Endothelial cell (in vitro differentiated cells): ENCODE data around the gene FGF14. TPM values are rescaled to one million over a fixed set of nuclear protein-coding genes. Genes with fewer than 3 reads are reported as not detected.

Source experiments
- DNase-seq: peaks from one replicate; pipeline ENCODE4 v3.0.0; 2021; ENCODE audit warnings: low spot score
- H3K27ac Mint-ChIP-seq: one replicate; pipeline ENCODE4 v1.8.0; 2021; ENCODE audit warnings: mixed read lengths, inconsistent platforms; ENCODE audit not compliant: unreplicated experiment
- H3K27me3 Mint-ChIP-seq: one replicate; pipeline ENCODE4 v1.8.0; 2021; ENCODE audit warnings: mild to moderate bottlenecking, moderate library complexity, mixed read lengths, inconsistent platforms; ENCODE audit not compliant: unreplicated experiment
- H3K36me3 Mint-ChIP-seq: one replicate; pipeline ENCODE4 v1.8.0; 2021; ENCODE audit warnings: mild to moderate bottlenecking, low read depth, mixed read lengths, inconsistent platforms; ENCODE audit not compliant: unreplicated experiment
- H3K4me1 Mint-ChIP-seq: one replicate; pipeline ENCODE4 v1.8.0; 2021; ENCODE audit warnings: mild to moderate bottlenecking, mixed read lengths, inconsistent platforms; ENCODE audit not compliant: unreplicated experiment
- H3K4me3 Mint-ChIP-seq: one replicate; pipeline ENCODE4 v1.8.0; 2021; ENCODE audit warnings: mild to moderate bottlenecking, mixed read lengths, inconsistent platforms; ENCODE audit not compliant: unreplicated experiment
- H3K9me3 Mint-ChIP-seq: one replicate; pipeline ENCODE4 v1.8.0; 2021; ENCODE audit warnings: mixed read lengths, inconsistent platforms; ENCODE audit not compliant: unreplicated experiment
- CTCF ChIP-seq: fragments of 200-600 bp; sonication (generic); IDR thresholded peaks from one replicate; pipeline ENCODE4 v1.5.0; 2021; ENCODE audit warnings: antibody characterized with exemption; ENCODE audit not compliant: unreplicated experiment
- total RNA-seq: library from RNA; stranded (reverse); fragmentation: NEBNext Ultra II Directional; extraction: Animal tissue kit (Norgen Biotek cat#: 25700); gene quantifications from one replicate; pipeline ENCODE4 v1.2.1, GENCODE V29; 2021; ENCODE audit not compliant: unreplicated experiment

FGF14 gene
- total RNA-seq, 1 donor from 2014 or later, result 0.13 TPM

DNA sequence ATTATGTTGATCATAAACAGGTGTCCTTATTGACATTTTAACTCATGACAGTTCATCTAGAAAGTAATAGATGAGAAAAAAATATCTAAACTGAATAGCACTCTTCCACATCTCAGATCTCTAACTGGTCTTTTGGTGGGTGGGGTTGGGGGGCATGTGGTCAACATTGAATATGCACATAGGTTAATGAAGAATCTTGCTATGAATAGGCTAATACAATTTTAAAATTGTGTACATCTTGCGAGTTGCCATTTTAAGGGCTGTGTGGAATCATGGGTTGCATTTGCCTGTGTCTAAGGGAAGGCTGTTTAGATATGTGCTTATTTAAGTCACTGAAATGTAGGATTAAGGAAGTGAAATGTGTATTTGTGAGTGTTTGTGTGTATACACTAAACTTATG, 603.4 kb downstream of the FGF14 start:
- no peaks in the 10 kb centered on the region for H3K36me3 Mint-ChIP-seq
- H3K4me1 Mint-ChIP-seq, result no peaks in the 10 kb centered on the region
- H3K27me3 Mint-ChIP-seq, result peaks cover 2% of the 10 kb centered on the region
- no peak for DNase-seq
- no peak for TF ChIP-seq CTCF
- H3K9me3 Mint-ChIP-seq, result no peaks in the 10 kb centered on the region
- H3K4me3 Mint-ChIP-seq, result no peak overlapping the region
- no peak overlapping the region for H3K27ac Mint-ChIP-seq

DNA sequence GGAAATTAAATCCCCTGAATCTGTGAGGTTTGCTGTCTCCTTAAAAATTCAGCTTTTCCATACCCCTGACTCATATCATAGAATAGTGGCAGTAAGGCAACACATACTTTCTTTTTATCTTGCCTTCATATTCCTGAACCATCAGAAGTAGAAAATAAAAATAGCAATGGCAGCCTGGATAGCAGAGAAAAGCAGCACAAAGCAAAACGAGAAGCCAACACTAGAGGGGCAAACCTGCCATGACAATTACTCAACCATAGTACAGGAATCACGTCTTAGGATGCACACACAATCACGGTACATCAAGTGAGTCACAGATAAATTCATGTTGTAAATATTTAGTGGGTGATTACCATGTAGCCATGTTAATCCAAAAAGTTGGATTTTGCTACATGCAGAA, 606.4 kb downstream of the FGF14 start:
- Mint-ChIP-seq H3K36me3 (no peaks in the 10 kb centered on the region), H3K4me3 (no peak overlapping the region), H3K27me3 (no peaks in the 10 kb centered on the region), H3K4me1 (peaks cover 12% of the 10 kb centered on the region), H3K9me3 (no peaks in the 10 kb centered on the region), H3K27ac (no peak overlapping the region)
- no peak for TF ChIP-seq CTCF
- DNase-seq, result no peak

DNA sequence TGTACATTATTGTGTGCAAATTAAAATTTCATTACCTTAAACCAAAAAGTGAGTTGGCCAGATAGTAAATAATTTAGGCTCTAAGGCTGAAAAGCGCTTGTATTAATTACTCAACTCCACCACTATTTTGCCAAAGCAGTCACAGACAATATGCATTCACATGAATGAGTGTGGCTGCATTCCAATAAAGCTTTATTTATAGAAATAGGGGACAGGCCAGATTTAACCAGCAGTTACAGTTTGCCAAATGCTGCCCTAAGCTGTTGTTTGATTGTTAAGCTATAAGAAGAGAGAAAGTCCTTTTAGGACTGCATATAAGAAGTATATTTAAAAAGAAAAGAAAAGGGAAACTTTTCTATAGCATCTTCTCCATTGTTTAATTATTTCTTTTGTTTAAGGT, 606.8 kb downstream of the FGF14 start:
- no peak overlapping the region for H3K4me3 Mint-ChIP-seq
- TF ChIP-seq CTCF, result no peak
- H3K27me3 Mint-ChIP-seq, result no peaks in the 10 kb centered on the region
- H3K27ac Mint-ChIP-seq, result no peak overlapping the region
- H3K36me3 Mint-ChIP-seq, result no peaks in the 10 kb centered on the region
- no peak for DNase-seq
- peaks cover 12% of the 10 kb centered on the region for H3K4me1 Mint-ChIP-seq
- H3K9me3 Mint-ChIP-seq, result no peaks in the 10 kb centered on the region

DNA sequence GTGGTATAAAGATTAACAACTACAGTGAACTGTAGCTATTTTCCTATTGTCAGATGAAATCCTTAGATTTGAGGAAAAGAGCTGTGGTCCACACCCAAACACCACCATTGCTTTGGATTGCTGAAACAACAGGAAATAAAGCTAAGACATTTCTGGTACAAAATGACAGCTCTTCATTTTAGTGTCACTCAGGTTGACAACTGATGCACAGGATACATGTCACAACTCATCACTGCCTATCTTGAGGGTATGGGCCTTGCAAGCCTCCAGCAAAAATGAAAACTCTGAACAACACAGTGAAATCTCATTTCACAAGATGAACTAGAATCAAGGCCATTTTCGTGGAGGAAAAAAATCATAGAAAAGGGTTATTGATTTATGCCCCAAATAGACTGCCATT, 609.7 kb downstream of the FGF14 start:
- Mint-ChIP-seq H3K4me3 (no peak overlapping the region), H3K4me1 (peaks cover 12% of the 10 kb centered on the region), H3K36me3 (no peaks in the 10 kb centered on the region), H3K27me3 (no peaks in the 10 kb centered on the region), H3K9me3 (no peaks in the 10 kb centered on the region), H3K27ac (no peak overlapping the region)
- DNase-seq, result no peak
- no peak for TF ChIP-seq CTCF

DNA sequence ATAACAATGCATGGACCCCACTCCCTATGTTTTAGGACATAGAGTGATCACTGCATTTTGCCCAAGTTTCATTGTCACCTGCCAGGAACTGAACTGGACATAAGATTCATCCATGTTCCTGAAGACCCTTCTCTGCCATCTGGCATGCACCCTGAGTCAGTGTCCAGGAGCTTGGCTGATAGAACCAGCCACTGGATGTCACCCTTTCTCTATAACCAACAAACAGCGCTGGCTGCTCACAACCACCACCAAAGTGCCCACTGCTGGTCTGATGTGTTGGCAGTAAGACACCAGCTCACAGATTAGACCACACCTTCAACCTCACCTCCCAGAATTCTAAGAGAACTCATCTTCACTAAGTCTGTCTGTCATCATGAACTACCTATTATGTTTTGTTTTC, 616.0 kb downstream of the FGF14 start:
- no peaks in the 10 kb centered on the region for H3K36me3 Mint-ChIP-seq
- TF ChIP-seq CTCF, result no peak
- H3K27ac Mint-ChIP-seq, result no peak overlapping the region
- H3K27me3 Mint-ChIP-seq, result peaks cover 2% of the 10 kb centered on the region
- no peaks in the 10 kb centered on the region for H3K9me3 Mint-ChIP-seq
- no peak overlapping the region for H3K4me3 Mint-ChIP-seq
- peak; percentile 49 for DNase-seq
- peaks cover 3% of the 10 kb centered on the region for H3K4me1 Mint-ChIP-seq
